Activated CD4-positive, alpha-beta memory T cell treated with anti-CD3 and anti-CD28 coated beads for 36 hours (primary cell): Measurements from ENCODE around the gene ERLIN1. TPM values are rescaled to one million over a fixed set of nuclear protein-coding genes. Genes with fewer than 3 reads are reported as not detected.

Experiments
- CTCF ChIA-PET: fragments of 350-600 bp; sonication (Branson Sonifier 250); formaldehyde crosslinking; loops from one replicate; lab custom pipeline; 2021; ENCODE audit warnings: antibody characterized with exemption, inconsistent platforms; lab: Charles Lee
- POLR2A ChIA-PET: fragments of 350-600 bp; sonication (Branson Sonifier 250); formaldehyde crosslinking; loops from one replicate; lab custom pipeline; 2021; ENCODE audit warnings: antibody characterized with exemption; lab: Charles Lee
- DNase-seq: peaks from one replicate; pipeline ENCODE4 v3.0.0-alpha.2; 2020
- H3K27ac Mint-ChIP-seq: one replicate; pipeline ENCODE4 v1.8.0; 2021; ENCODE audit warnings: mixed read lengths
- H3K27me3 Mint-ChIP-seq: one replicate; pipeline ENCODE4 v1.8.0; 2021; ENCODE audit warnings: mixed read lengths
- H3K36me3 Mint-ChIP-seq: one replicate; pipeline ENCODE4 v1.8.0; 2021; ENCODE audit warnings: mixed read lengths
- H3K4me1 Mint-ChIP-seq: one replicate; pipeline ENCODE4 v1.8.0; 2021; ENCODE audit warnings: low read depth, mixed read lengths
- H3K4me3 Mint-ChIP-seq: one replicate; pipeline ENCODE4 v1.8.0; 2021; ENCODE audit warnings: mild to moderate bottlenecking, mixed read lengths
- H3K9me3 Mint-ChIP-seq: one replicate; pipeline ENCODE4 v1.8.0; 2021; ENCODE audit warnings: mixed read lengths
- intact Hi-C: fragments of 100-400 bp; cut with micrococcal nuclease; formaldehyde crosslinking; loops from one replicate; pipeline ENCODE4 v1.15.1; 2023
- total RNA-seq, 2 experiments: library from RNA; stranded (reverse); gene quantifications; one replicate each; pipeline ENCODE4 v1.2.3, GENCODE V29; 2021

The ERLIN1 gene
- total RNA-seq, 2 experiments from 2014 or later, result 15.4 to 16.8 TPM

DNA sequence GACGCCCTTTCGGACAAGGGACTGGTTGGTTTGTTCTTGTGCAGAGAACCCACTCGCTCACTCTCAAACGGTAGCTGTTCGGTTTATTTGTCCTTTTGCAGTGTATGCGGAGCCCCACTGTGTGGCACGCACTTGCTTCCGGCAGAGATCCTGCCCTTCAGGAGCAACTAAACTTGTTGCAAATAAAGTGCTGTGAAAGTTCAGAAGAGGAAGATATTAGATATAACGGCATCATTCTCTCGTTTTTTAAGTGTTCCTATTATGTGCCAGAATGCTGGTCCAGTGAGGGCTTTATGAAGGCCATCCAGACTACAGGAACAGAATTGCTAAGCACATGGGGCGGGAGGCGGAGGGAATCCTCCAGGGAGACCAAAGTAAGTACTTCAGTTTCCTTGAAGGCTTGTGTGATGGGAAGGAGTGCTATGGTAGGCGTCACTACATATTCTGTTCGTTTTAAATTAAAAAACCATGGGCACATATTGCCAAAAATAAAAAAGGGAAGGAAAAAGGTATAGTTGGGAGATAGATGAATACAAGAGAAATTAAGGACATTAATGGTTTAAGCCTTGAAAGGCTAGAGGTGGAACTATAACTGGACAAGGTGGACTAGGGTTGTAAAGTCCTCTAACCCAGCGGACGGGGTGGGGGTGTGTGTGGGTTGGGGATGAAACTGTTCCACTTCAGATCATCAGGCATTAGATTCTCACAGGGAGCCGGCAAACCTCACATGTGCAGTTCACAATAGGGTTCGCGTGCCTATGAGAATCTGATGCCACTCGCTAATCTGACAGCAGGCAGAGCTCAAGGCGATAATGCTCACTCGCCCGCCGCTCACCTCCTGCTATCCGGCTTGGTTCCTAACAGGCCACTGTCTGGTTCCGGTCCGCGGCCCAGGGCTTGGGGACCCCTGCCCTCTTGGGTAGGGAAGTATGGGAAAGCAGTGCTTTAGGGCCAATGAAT is 704 bp upstream of the ERLIN1 start:
- Mint-ChIP-seq H3K9me3 (no peaks in the 10 kb centered on the region), H3K4me3 (peak overlapping the region; percentile 90), H3K27ac (peak overlapping the region; percentile 92), H3K27me3 (no peaks in the 10 kb centered on the region), H3K4me1 (peaks cover 55% of the 10 kb centered on the region), H3K36me3 (peaks cover 38% of the 10 kb centered on the region)
- ChIA-PET POLR2A (interaction anchor here (0.6 to 2.8 kb wide), 6 partner anchors 9 to 81 kb away, joined by 3 to 20 read pairs (median 3); no protein-coding TSS in a partner anchor), CTCF (no interaction called here)
- DNase-seq, result peak; percentile 35
- intact Hi-C loops, result loop anchor here (1.0 to 10.0 kb wide), 9 partner anchors 12 to 569 kb away; partner anchors contain the start of genes BLOC1S2, CHUK, CWF19L1 and DNMBP

DNA sequence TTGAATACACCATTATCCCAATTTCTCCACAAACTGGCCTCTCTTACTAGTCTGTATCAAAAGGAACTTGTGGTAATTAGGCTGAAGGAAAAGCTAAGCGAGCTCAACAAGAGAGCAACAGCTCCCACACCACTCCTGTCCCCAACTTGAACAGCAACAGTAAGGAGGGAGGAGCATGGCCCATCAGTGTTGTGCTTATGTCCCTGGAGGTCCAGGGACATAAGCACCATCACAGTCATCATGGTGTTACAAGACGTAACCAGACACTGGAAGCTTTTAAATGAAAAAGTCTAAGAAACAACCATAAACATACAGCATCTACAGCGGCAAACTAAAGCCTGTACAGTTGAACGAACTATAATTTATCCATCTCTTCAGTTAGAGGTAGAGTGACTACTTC is 989 bp downstream of the ERLIN1 start:
- intact Hi-C loops, result loop anchor here (5.0 to 10.0 kb wide), 4 partner anchors 102 to 568 kb away; partner anchors contain the start of genes BLOC1S2 and DNMBP
- Mint-ChIP-seq H3K36me3 (peaks cover 33% of the 10 kb centered on the region), H3K4me1 (peaks cover 62% of the 10 kb centered on the region), H3K4me3 (peak overlapping the region; percentile 90), H3K27ac (peak overlapping the region; percentile 92), H3K27me3 (no peaks in the 10 kb centered on the region), H3K9me3 (no peaks in the 10 kb centered on the region)
- DNase-seq, result no peak
- ChIA-PET CTCF (interaction anchor here (1.1 to 1.2 kb wide), 2 partner anchors 176 to 339 kb away, joined by 3 read pairs; partner anchors contain the start of gene DNMBP), POLR2A (interaction anchor here (0.7 to 2.8 kb wide), 5 partner anchors 10 to 345 kb away, joined by 3 to 20 read pairs (median 4); no protein-coding TSS in a partner anchor)

DNA sequence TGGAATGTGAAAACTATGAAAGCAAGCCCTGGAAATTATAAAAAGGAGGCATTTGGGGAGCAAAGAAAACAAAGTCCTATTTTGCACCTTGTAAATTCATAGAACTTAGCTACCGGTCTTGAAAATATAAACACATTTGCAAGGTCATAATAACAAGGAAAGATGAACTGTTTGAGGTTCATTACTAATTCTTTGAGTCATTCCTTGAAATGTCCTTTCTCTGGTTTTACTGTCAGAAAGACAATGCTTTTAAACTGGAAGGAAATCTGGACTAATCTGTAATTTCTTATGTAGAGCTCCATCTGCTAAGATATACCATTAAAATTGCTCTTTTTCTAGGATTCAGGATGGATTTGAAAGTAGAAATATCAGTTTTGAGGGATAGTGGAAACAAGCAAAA is 1.4 kb downstream of the ERLIN1 start:
- peaks cover 33% of the 10 kb centered on the region for H3K36me3 Mint-ChIP-seq

DNA sequence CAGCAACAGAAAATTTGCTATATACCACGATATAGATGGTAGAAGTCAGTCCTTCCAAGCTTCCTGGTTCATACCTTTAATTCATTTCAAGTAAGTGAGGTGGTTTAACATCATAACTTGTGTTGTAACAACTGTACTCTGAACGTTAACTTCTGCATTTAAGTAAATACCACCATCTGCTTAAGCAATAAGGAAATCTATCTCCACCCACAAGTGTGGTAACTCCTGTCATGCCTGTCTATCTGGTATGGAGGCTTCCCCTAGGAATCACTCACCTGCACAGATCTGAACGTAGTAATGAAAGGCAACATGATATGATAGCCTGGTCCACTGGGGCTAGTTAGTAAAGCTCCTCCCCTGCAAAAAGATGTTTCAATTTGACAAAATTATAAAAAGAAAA is 2.3 kb downstream of the ERLIN1 start:
- no peaks in the 10 kb centered on the region for H3K27me3 Mint-ChIP-seq
- H3K9me3 Mint-ChIP-seq, result no peaks in the 10 kb centered on the region
- CTCF ChIA-PET, result no interaction called here
- H3K4me1 Mint-ChIP-seq, result peaks cover 53% of the 10 kb centered on the region
- H3K27ac Mint-ChIP-seq, result no peak overlapping the region
- DNase-seq, result no peak
- POLR2A ChIA-PET, result no interaction called here
- intact Hi-C loops, result loop anchor here (10.0 kb wide), 1 partner anchor 179 kb away; the partner anchor contains the start of gene DNMBP
- peaks cover 33% of the 10 kb centered on the region for H3K36me3 Mint-ChIP-seq
- H3K4me3 Mint-ChIP-seq, result no peak overlapping the region

More for the DNA sequence above, 1.4 kb downstream of the ERLIN1 start:
- intact Hi-C loops, result loop anchor here (10.0 kb wide), 1 partner anchor 180 kb away; the partner anchor contains the start of gene DNMBP
- no peak for DNase-seq
- peaks cover 62% of the 10 kb centered on the region for H3K4me1 Mint-ChIP-seq
- ChIA-PET CTCF (interaction anchor here (1.1 to 1.2 kb wide), 2 partner anchors 175 to 339 kb away, joined by 3 read pairs; partner anchors contain the start of gene DNMBP), POLR2A (interaction anchor here (1.2 to 2.8 kb wide), 4 partner anchors 9 to 36 kb away, joined by 4 to 20 read pairs (median 4); no protein-coding TSS in a partner anchor)
- H3K27me3 Mint-ChIP-seq, result no peaks in the 10 kb centered on the region
- H3K9me3 Mint-ChIP-seq, result no peaks in the 10 kb centered on the region
- peak overlapping the region; percentile 90 for H3K4me3 Mint-ChIP-seq
- peak overlapping the region; percentile 92 for H3K27ac Mint-ChIP-seq

DNA sequence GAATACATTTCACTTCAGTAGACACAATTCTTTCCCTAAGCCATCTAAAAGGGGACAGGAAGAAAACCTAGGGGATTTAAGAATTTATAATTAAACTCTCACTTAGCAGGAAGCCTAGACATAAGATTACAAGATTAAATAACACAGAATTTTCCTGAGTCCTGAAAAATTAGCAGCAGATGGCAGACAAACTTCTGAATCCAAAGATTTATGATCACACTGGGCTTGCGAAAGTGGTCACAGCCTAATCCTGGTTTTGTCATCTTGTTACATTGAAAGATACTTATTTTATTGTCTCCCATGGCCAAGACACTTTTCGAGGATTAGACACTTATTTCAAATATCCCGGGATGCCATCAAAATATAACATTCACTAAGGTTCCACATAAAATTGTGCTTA is 2.9 kb downstream of the ERLIN1 start:
- POLR2A ChIA-PET, result no interaction called here

DNA sequence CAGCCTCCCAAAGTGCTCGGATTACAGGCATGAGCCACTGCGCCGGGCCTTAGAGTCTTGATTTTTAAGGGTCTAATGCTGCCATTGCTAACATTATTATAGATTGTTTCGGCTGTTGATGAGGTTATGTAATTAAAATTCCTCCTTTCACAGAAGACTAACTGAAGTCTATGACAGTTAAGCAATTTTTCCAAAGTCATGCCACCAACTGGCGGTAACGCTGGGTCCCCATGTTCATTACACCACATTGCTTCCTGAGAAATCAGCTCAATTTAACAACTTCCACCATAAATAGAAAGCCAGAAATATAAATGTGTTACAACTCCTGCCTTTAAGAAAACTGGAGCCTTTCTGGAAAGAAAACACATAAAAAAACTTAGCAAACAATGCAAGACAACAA is 3.5 kb downstream of the ERLIN1 start:
- Mint-ChIP-seq H3K4me3 (no peak overlapping the region), H3K27ac (no peak overlapping the region), H3K27me3 (no peaks in the 10 kb centered on the region), H3K9me3 (no peaks in the 10 kb centered on the region), H3K4me1 (peaks cover 44% of the 10 kb centered on the region), H3K36me3 (peaks cover 39% of the 10 kb centered on the region)
- no peak for DNase-seq
- intact Hi-C loops, result loop anchor here (10.0 kb wide), 1 partner anchor 177 kb away; the partner anchor contains the start of gene DNMBP
- CTCF ChIA-PET, result no interaction called here
- POLR2A ChIA-PET, result no interaction called here

More for the DNA sequence above, 2.9 kb downstream of the ERLIN1 start:
- Mint-ChIP-seq H3K27me3 (no peaks in the 10 kb centered on the region), H3K36me3 (peaks cover 35% of the 10 kb centered on the region), H3K27ac (no peak overlapping the region), H3K9me3 (no peaks in the 10 kb centered on the region), H3K4me1 (peaks cover 49% of the 10 kb centered on the region), H3K4me3 (no peak overlapping the region)
- intact Hi-C loops, result loop anchor here (10.0 kb wide), 1 partner anchor 178 kb away; the partner anchor contains the start of gene DNMBP
- CTCF ChIA-PET, result no interaction called here
- DNase-seq, result no peak

DNA sequence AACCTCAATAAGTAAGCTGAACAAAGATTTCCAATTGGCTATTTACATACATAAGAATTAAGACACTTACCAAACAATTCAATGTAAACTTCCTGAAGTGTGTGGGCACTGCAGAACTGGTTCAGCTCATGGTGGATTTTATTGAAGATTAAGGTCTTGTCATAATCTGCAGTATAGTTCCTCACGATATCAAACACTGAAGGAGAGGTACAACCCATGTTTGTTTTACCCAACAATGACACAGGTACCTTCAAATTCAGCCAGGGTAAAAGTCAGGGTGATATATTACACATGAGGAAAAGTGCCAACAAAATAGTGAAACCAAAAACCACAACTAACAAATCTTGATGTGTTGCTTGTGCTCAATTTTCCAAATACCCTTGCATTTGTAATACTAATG is 10.0 kb downstream of the ERLIN1 start:
- CTCF ChIA-PET, result interaction anchor here (1.3 kb wide), 1 partner anchor 330 kb away, joined by 7 read pairs; no protein-coding TSS in a partner anchor
- Mint-ChIP-seq H3K4me1 (peaks cover 45% of the 10 kb centered on the region), H3K27ac (no peak overlapping the region)

DNA sequence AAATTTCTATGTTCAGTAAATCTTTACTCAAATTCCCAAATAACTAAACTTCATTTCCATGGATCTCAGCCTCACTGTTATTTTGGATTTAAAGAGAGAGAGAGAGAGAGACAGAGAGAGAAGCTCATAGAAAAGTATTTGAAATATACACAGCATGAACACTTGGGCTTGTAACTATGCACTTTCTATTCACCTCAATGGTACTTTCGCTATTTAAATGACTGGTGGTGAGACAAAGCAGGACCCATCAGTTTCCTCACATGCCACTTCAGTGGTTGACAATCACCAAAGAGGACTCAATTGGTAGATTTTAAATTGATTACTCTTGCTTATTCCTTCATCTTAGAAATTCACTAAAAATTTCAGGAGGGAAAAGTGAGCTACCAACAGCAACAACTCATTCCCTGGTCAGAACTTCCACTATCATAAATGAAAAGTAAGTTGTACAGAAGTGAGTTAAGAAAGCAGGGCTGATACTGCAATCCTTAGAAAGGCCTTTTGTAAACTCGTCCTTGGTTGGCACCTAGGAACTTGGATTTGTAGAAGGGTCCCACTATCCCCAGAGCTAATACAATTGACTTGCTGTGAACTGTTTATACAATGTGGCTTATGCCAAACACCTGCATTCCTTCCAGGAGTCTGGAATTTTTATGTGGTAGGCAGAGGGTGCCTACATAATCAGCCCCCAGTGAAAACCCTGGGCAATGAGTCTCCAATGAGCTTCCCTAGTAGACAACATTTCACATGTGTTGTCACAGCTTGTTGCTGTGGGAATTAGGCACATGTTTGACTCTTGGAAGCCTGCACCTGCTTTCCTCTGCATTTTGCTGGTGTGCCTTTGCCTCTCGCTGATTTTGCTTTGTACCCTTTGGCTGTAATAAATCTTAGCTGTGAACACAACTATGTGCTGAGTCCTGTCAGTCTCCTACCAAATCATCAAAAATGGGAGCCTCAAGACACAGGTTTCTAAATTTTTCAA is 10.8 kb downstream of the ERLIN1 start:
- intact Hi-C loops, result loop anchor here (1.0 kb wide), 2 partner anchors 11 to 27 kb away; partner anchors contain the start of gene ERLIN1
- H3K27me3 Mint-ChIP-seq, result no peaks in the 10 kb centered on the region
- peak overlapping the region; percentile 26 for H3K4me3 Mint-ChIP-seq
- H3K27ac Mint-ChIP-seq, result peak overlapping the region; percentile 57
- ChIA-PET CTCF (interaction anchor here (1.3 kb wide), 1 partner anchor 329 kb away, joined by 7 read pairs; no protein-coding TSS in a partner anchor), POLR2A (interaction anchor here (0.6 to 2.2 kb wide), 4 partner anchors 10 to 26 kb away, joined by 3 to 20 read pairs (median 6); partner anchors contain the start of gene ERLIN1)
- H3K36me3 Mint-ChIP-seq, result peaks cover 63% of the 10 kb centered on the region
- DNase-seq, result peak; percentile 34
- peaks cover 9% of the 10 kb centered on the region for H3K9me3 Mint-ChIP-seq
- peaks cover 41% of the 10 kb centered on the region for H3K4me1 Mint-ChIP-seq

More for the DNA sequence above, 10.0 kb downstream of the ERLIN1 start:
- H3K27me3 Mint-ChIP-seq, result no peaks in the 10 kb centered on the region
- H3K36me3 Mint-ChIP-seq, result peaks cover 63% of the 10 kb centered on the region
- H3K9me3 Mint-ChIP-seq, result peaks cover 9% of the 10 kb centered on the region
- POLR2A ChIA-PET, result interaction anchor here (1.0 to 2.2 kb wide), 3 partner anchors 9 to 27 kb away, joined by 3 to 20 read pairs (median 7); partner anchors contain the start of gene ERLIN1
- intact Hi-C loops, result loop anchor here (1.0 kb wide), 1 partner anchor 28 kb away; no protein-coding TSS in a partner anchor
- no peak for DNase-seq
- no peak overlapping the region for H3K4me3 Mint-ChIP-seq

DNA sequence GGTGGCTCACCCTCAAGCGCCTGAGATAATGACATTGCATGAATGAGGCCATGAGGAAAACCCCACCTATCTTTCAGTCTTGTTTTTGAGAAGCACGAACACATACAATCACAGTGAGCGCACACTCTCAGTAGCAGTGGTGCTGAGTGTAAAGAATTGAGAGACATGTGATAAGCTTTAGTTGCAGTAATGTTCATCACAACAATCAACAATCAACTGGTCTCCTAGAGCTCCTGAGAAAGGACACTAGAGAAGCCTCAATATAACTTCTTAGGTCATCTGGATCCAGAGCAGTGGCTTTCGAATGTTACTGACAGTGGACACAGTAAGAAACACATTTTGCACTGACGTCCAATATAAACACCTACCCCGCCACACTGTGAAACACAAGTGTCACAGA is 12.8 kb downstream of the ERLIN1 start:
- intact Hi-C loops, result no loop called here
- Mint-ChIP-seq H3K9me3 (peaks cover 9% of the 10 kb centered on the region), H3K4me3 (no peak overlapping the region), H3K4me1 (peaks cover 53% of the 10 kb centered on the region), H3K27ac (no peak overlapping the region), H3K27me3 (no peaks in the 10 kb centered on the region), H3K36me3 (peaks cover 58% of the 10 kb centered on the region)
- POLR2A ChIA-PET, result no interaction called here
- DNase-seq, result no peak
- CTCF ChIA-PET, result interaction anchor here (0.9 kb wide), 1 partner anchor 127 kb away, joined by 3 read pairs; no protein-coding TSS in a partner anchor

DNA sequence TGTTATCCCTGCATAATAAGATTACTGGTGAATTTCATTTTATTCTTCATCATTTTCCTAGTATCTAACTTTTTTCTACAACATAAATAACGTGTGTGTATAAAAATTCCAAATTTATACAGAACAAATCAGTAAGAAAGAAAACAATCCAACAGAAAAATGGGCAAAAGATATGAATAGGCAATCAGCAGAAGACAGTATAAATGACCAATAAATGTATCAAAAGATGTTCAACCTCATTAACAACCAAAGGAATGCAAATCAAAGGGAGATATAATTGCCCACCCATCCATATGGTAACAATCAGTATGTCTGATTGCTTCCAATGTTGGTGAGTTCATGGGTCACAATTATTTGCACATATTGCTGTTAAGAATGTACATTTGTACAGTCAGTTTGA is 13.5 kb downstream of the ERLIN1 start:
- Mint-ChIP-seq H3K9me3 (peaks cover 9% of the 10 kb centered on the region), H3K27me3 (no peaks in the 10 kb centered on the region), H3K36me3 (peaks cover 52% of the 10 kb centered on the region), H3K27ac (no peak overlapping the region), H3K4me3 (no peak overlapping the region), H3K4me1 (peaks cover 59% of the 10 kb centered on the region)
- POLR2A ChIA-PET, result interaction anchor here (0.9 kb wide), 1 partner anchor 12 kb away, joined by 4 read pairs; no protein-coding TSS in a partner anchor
- CTCF ChIA-PET, result interaction anchor here (0.9 kb wide), 1 partner anchor 126 kb away, joined by 3 read pairs; no protein-coding TSS in a partner anchor
- DNase-seq, result no peak
- intact Hi-C loops, result no loop called here
